K562 (cell line): Measurements from ENCODE around the gene SMARCC1. TPM values are rescaled to one million over a fixed set of nuclear protein-coding genes. Genes with fewer than 3 reads are reported as not detected.

ENCODE experiments used
- ASH1L ChIP-seq: fragments of 450-650 bp; IDR thresholded peaks from 2 replicates; pipeline ENCODE4 v1.6.1; 2018; ENCODE audit warnings: borderline replicate concordance, mild to moderate bottlenecking, low read depth; ENCODE audit not compliant: partially characterized antibody
- ATF1 ChIP-seq, 2 experiments: fragments of 450-650 bp in 1 of 2; IDR thresholded peaks; 2 replicates each; pipeline ENCODE4 v1.6.1; 2016; ENCODE audit warnings: missing compliant biosample characterization in 1 of 2, missing genetic modification characterization in 1 of 2
- CC2D1A ChIP-seq: fragments of 450-650 bp; IDR thresholded peaks from 2 replicates; pipeline ENCODE4 v1.6.1; 2017; ENCODE audit warnings: mild to moderate bottlenecking
- CHD1 ChIP-seq: fragments of 200-600 bp; sonication (generic); IDR thresholded peaks from one replicate; pipeline ENCODE4 v1.6.1; 2012; ENCODE audit warnings: mild to moderate bottlenecking, moderate library complexity, low read length, inconsistent platforms
- ERF ChIP-seq: fragments of 450-650 bp; formaldehyde crosslinking; IDR thresholded peaks from 2 replicates; pipeline ENCODE4 v1.4.0; 2020; ENCODE audit warnings: mild to moderate bottlenecking, mixed read lengths
- HDAC8 ChIP-seq: fragments of 450-650 bp; IDR thresholded peaks from 2 replicates; pipeline ENCODE4 v1.6.1; 2016; ENCODE audit warnings: mild to moderate bottlenecking, missing genetic modification characterization, moderate library complexity, missing compliant biosample characterization
- HNRNPUL1 ChIP-seq: fragments of 200-400 bp; formaldehyde crosslinking; IDR thresholded peaks from 2 replicates; pipeline ENCODE4 v1.6.1; 2017; ENCODE audit warnings: low read length
- KDM5B ChIP-seq: fragments of 200-600 bp; sonication (generic); IDR thresholded peaks from 2 replicates; pipeline ENCODE4 v1.6.1; 2012; ENCODE audit warnings: low read depth, mild to moderate bottlenecking, moderate library complexity, low read length, control low read depth, inconsistent platforms; ENCODE audit not compliant: insufficient replicate concordance
- KHSRP ChIP-seq: fragments of 450-650 bp; IDR thresholded peaks from 2 replicates; pipeline ENCODE4 v1.6.1; 2017
- PHB ChIP-seq: fragments of 250-450 bp; sonication (Bioruptor Pico); IDR thresholded peaks from 2 replicates; pipeline ENCODE4 v1.5.0; 2021
- RCOR1 ChIP-seq, 2 experiments: IDR thresholded peaks; 2 replicates each; pipeline ENCODE4 v1.6.1; 2012; ENCODE audit warnings: low read depth in 2 of 2, low read length in 2 of 2, borderline replicate concordance in 1 of 2, improper control_type of control experiment in 1 of 2
- RFX1 ChIP-seq: fragments of 450-650 bp; IDR thresholded peaks from 2 replicates; pipeline ENCODE4 v1.6.1; 2016; ENCODE audit warnings: mild to moderate bottlenecking, moderate library complexity
- SRSF9 ChIP-seq: fragments of 200-400 bp; formaldehyde crosslinking; IDR thresholded peaks from 2 replicates; pipeline ENCODE4 v1.6.1; 2017; ENCODE audit warnings: low read depth, low read length, borderline replicate concordance
- STAT5B ChIP-seq: fragments of 250-450 bp; sonication (Bioruptor Pico); IDR thresholded peaks from 2 replicates; pipeline ENCODE4 v1.8.0; 2021; ENCODE audit warnings: mild to moderate bottlenecking, inconsistent platforms
- TEAD1 ChIP-seq, 2 experiments: fragments of 450-650 bp in 1 of 2; sonication (generic) in 1 of 2; formaldehyde crosslinking; IDR thresholded peaks; 2 replicates each; pipeline versions ENCODE4 v1.4.0 to v1.8.0; 2020 to 2022; ENCODE audit warnings: mild to moderate bottlenecking in 2 of 2, missing genetic modification reagents in 1 of 2
- ZNF133 ChIP-seq: fragments of 250-450 bp; sonication (Bioruptor Pico); IDR thresholded peaks from 2 replicates; pipeline ENCODE4 v1.4.0; 2020; ENCODE audit warnings: mild to moderate bottlenecking
- ZNF586 ChIP-seq: fragments of 450-650 bp; formaldehyde crosslinking; conservative IDR thresholded peaks from 2 replicates; pipeline ENCODE4 v1.4.0; 2020; ENCODE audit warnings: mild to moderate bottlenecking, moderate library complexity
- polyA plus RNA-seq, 8 experiments: library from polyadenylated mRNA; depleted of rRNA in 4 of 8; stranded (reverse) in 5 of 8; unstranded in 3 of 8; fragments of >200 nt; fragmentation: Nextera tagmentation in 2 of 8; fragmentation: Illumina TruSeq in 1 of 8; extraction: Ambion mirVana in 2 of 8; extraction: Trizol in 1 of 8; gene quantifications; 2 replicates each; pipeline versions ENCODE4 v1.2.1 to v1.2.3, GENCODE V29; 2011 to 2014; ENCODE audit warnings: inconsistent platforms in 1 of 8, missing spikeins in 1 of 8
- total RNA-seq, 7 experiments: library from RNA; depleted of rRNA in 6 of 7; stranded (reverse); fragments of >200 nt in 6 of 7; fragmentation: Illumina TruSeq in 2 of 7; extraction: Trizol in 2 of 7; gene quantifications; 2 replicates each; pipeline versions ENCODE4 v1.2.1 to v1.2.3, GENCODE V29; 2011 to 2021; ENCODE audit warnings: low replicate concordance in 1 of 7
- TF ChIP-seq, protein P1 (sequence below): fragments of 250-450 bp; sonication (Bioruptor Pico); IDR thresholded peaks from 2 replicates; pipeline ENCODE4 v1.4.0; 2020; ENCODE audit warnings: mild to moderate bottlenecking, moderate library complexity
- TF ChIP-seq, protein P2 (sequence below): fragments of 450-650 bp; IDR thresholded peaks from 2 replicates; pipeline ENCODE4 v1.6.1; 2017; ENCODE audit warnings: antibody characterized with exemption, mild to moderate bottlenecking
- TF ChIP-seq, protein P3 (sequence below): fragments of 450-650 bp; formaldehyde crosslinking; IDR thresholded peaks from 2 replicates; pipeline ENCODE4 v1.4.0; 2020; ENCODE audit warnings: mild to moderate bottlenecking

Gene SMARCC1
- total and polyA plus RNA-seq, 9 of the 15 experiments (the other 6 are each of a cell fraction or from before 2014, with no cell fraction given) = 20.7 to 199 (median 66.0) TPM

DNA sequence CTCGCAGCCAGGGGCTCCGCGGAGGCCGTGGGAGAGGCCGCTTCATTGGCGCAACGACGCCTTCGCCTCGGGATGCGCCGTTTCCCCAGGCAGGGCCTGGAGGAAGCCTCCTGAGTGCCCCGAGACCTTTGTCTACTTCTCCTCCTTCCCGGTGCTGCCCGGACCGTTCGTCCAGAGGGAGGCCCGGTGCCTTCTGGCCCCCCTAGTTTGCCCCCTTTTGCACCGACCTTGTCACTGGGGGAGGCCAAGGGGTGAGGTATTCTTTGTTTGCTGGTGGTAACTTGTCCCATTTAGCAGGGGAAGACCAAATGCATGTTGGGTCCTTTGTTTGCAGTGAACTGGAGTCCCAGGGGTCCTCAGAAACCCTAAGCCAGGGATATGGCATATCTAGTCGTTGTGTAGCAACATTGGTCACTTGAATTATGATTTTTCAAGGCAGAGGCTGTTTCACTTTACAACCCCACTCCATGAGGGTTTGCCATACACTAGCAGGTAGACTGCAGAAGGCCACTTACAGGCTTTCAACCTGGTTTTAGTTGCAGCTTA is 21.9 kb upstream of the SMARCC1 start (continued):
- TF ChIP-seq, protein P1, sequence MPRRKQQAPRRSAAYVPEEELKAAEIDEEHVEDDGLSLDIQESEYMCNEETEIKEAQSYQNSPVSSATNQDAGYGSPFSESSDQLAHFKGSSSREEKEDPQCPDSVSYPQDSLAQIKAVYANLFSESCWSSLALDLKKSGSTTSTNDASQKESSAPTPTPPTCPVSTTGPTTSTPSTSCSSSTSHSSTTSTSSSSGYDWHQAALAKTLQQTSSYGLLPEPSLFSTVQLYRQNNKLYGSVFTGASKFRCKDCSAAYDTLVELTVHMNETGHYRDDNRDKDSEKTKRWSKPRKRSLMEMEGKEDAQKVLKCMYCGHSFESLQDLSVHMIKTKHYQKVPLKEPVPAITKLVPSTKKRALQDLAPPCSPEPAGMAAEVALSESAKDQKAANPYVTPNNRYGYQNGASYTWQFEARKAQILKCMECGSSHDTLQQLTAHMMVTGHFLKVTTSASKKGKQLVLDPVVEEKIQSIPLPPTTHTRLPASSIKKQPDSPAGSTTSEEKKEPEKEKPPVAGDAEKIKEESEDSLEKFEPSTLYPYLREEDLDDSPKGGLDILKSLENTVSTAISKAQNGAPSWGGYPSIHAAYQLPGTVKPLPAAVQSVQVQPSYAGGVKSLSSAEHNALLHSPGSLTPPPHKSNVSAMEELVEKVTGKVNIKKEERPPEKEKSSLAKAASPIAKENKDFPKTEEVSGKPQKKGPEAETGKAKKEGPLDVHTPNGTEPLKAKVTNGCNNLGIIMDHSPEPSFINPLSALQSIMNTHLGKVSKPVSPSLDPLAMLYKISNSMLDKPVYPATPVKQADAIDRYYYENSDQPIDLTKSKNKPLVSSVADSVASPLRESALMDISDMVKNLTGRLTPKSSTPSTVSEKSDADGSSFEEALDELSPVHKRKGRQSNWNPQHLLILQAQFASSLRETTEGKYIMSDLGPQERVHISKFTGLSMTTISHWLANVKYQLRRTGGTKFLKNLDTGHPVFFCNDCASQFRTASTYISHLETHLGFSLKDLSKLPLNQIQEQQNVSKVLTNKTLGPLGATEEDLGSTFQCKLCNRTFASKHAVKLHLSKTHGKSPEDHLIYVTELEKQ (CRISPR knock-in tag) = no peak
- TF ChIP-seq RCOR1 (IDR thresholded peaks at IDR 0.05; ENCODE audit: borderline replicate concordance in 1 of 2, low read depth in 2 of 2, low read length in 2 of 2) (0 out of 4 replicates have a peak, but pooled peaks of 1 of the 2 experiments have one; percentile 20), ERF (CRISPR knock-in tag) (0 out of 2 replicates have a peak, but pooled peaks have one; percentile 54), ASH1L (no peak), PHB (CRISPR knock-in tag) (no peak), ZNF133 (CRISPR knock-in tag) (0 out of 2 replicates have a peak, but pooled peaks have one; percentile 73), ZNF586 (CRISPR knock-in tag) (no peak), HDAC8 (tag) (no peak), KHSRP (no peak), RFX1 (peak; percentile 22; the same call in 1 of the 2 replicates), ATF1 (CRISPR knock-in tag; IDR thresholded peaks at IDR 0.05) (no peak), ATF1 (tag; IDR thresholded peaks at IDR 0.05) (no peak), STAT5B (CRISPR knock-in tag) (no peak), SRSF9 (no peak), KDM5B (peak; percentile 59), TEAD1 (CRISPR knock-in tag; IDR thresholded peaks at IDR 0.05) (0 out of 4 replicates have a peak, but pooled peaks of 1 of the 2 experiments have one; percentile 5), CHD1 (peak; percentile 56), CC2D1A (0 out of 2 replicates have a peak, but pooled peaks have one; percentile 27), HNRNPUL1 (no peak)
- TF ChIP-seq, protein P2, sequence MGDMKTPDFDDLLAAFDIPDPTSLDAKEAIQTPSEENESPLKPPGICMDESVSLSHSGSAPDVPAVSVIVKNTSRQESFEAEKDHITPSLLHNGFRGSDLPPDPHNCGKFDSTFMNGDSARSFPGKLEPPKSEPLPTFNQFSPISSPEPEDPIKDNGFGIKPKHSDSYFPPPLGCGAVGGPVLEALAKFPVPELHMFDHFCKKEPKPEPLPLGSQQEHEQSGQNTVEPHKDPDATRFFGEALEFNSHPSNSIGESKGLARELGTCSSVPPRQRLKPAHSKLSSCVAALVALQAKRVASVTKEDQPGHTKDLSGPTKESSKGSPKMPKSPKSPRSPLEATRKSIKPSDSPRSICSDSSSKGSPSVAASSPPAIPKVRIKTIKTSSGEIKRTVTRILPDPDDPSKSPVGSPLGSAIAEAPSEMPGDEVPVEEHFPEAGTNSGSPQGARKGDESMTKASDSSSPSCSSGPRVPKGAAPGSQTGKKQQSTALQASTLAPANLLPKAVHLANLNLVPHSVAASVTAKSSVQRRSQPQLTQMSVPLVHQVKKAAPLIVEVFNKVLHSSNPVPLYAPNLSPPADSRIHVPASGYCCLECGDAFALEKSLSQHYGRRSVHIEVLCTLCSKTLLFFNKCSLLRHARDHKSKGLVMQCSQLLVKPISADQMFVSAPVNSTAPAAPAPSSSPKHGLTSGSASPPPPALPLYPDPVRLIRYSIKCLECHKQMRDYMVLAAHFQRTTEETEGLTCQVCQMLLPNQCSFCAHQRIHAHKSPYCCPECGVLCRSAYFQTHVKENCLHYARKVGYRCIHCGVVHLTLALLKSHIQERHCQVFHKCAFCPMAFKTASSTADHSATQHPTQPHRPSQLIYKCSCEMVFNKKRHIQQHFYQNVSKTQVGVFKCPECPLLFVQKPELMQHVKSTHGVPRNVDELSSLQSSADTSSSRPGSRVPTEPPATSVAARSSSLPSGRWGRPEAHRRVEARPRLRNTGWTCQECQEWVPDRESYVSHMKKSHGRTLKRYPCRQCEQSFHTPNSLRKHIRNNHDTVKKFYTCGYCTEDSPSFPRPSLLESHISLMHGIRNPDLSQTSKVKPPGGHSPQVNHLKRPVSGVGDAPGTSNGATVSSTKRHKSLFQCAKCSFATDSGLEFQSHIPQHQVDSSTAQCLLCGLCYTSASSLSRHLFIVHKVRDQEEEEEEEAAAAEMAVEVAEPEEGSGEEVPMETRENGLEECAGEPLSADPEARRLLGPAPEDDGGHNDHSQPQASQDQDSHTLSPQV = 0 out of 2 replicates have a peak, but pooled peaks have one; percentile 13
- TF ChIP-seq, protein P3, sequence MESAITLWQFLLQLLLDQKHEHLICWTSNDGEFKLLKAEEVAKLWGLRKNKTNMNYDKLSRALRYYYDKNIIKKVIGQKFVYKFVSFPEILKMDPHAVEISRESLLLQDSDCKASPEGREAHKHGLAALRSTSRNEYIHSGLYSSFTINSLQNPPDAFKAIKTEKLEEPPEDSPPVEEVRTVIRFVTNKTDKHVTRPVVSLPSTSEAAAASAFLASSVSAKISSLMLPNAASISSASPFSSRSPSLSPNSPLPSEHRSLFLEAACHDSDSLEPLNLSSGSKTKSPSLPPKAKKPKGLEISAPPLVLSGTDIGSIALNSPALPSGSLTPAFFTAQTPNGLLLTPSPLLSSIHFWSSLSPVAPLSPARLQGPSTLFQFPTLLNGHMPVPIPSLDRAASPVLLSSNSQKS (CRISPR knock-in tag) = no peak
